HT-29 (cell line): ENCODE measurements around the gene CLRN3. TPM values are rescaled to one million over a fixed set of nuclear protein-coding genes. Genes with fewer than 3 reads are reported as not detected.

Source experiments
- DNase-seq: peaks from one replicate; pipeline ENCODE4 v3.0.0-alpha.2; 2015; ENCODE audit warnings: low spot score
- total RNA-seq: library from RNA; depleted of rRNA; stranded (reverse); fragments of >200 nt; shearing (Covaris generic); gene quantifications from 2 replicates; pipeline ENCODE4 v1.2.3, GENCODE V29; 2014; rRNA removed

Gene CLRN3
- total RNA-seq, 1 experiment from 2014 or later = 17.7 TPM

- no peak for DNase-seq
These were observed 44.5 kb downstream of the CLRN3 start for GRCh38 chr10:127848226-127848625.

- DNase-seq = no peak
These were observed 47.0 kb downstream of the CLRN3 start for GRCh38 chr10:127845756-127846155.

DNA sequence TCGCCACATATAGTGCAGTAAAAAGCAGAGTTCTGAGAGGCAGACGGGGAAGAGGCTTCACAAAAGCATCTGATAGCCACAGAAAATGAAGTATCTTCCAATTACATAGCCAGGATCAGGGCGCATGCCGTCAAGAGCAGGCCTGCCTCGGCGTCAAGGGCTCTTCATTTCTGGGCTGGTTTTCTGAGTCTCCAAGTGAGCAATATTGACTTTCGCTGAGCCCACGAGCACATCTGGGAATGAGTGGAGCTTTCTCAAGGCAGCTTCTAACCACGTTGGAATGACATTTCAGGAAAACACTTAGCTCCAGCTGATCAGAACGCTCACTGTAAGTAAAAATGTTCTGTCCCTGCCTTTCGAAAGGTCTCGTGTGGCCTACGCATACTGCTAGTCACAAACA is 51.9 kb downstream of the CLRN3 start:
- no peak for DNase-seq

- DNase-seq = no peak
These were observed 55.8 kb downstream of the CLRN3 start for GRCh38 chr10:127836966-127837365.

GRCh38 chr10:127836176-127836575 is 56.6 kb downstream of the CLRN3 start:
- DNase-seq = no peak

- no peak for DNase-seq
These were observed 58.0 kb downstream of the CLRN3 start for GRCh38 chr10:127834791-127835190.

GRCh38 chr10:127834221-127834620 is 58.5 kb downstream of the CLRN3 start:
- no peak for DNase-seq

DNA sequence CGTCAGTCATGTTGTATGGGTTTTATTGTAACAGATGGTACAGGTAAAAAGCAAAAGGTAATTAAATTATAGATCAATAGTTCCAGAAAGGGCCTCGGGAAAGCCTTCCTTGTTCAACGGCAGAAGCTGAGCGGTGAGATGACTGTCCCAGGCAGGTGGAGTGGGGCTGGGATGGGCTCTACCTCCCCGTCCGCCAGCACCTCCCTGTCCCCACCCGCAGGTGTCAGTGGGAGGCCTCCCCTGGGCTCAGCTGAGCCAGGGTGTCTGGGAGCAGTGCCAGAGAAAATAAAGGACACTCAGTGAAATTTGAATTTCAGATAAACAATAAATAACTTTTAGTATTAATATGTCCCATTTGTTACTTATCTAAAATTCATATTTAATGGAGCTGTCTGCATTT is 58.9 kb downstream of the CLRN3 start:
- no peak for DNase-seq

DNA sequence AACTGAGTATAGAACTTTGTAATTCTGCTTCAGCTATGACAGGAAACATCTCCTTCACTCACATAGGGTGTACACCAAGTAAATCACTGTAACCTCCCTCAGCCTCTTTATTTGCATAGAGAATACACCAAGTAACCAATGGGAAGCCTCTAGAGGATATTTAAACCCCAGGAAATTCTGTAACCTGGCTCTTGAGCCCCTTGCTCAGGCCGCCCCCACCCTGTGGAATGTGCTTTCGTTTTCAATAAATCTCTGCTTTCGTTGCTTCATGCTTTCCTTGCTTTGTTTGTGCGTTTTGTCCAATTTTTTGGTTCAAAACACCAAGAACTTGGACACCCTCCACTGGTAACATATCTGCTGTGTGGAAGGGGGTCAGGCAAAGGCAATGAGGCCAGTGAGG is 60.2 kb downstream of the CLRN3 start:
- DNase-seq = no peak

- DNase-seq = no peak
These were observed 62.3 kb downstream of the CLRN3 start for GRCh38 chr10:127830414-127830813.

Other genes with a start within 250 kb of the CLRN3 start
- not detected in 2 replicates for gene FOXI2, start 155.8 kb downstream of the CLRN3 start, total RNA-seq
- 3.4 and 8.1 TPM in 2 replicates for gene PTPRE, start 14.2 kb upstream of the CLRN3 start, total RNA-seq
- 49.8 and 66.9 TPM in 2 replicates for gene MKI67, start 233.5 kb upstream of the CLRN3 start, total RNA-seq